Cardiac septum (tissue), 1 donor: ENCODE measurements around the gene BBS12. TPM values are rescaled to one million over a fixed set of nuclear protein-coding genes. Genes with fewer than 3 reads are reported as not detected.

Source experiments
- DNase-seq: peaks from one replicate; pipeline ENCODE4 v3.0.0-alpha.2; 2020; ENCODE audit warnings: low spot score
- intact Hi-C: fragments of 100-400 bp; cut with DNase I; formaldehyde crosslinking; loops from one replicate; pipeline ENCODE4 v1.14.0; 2022
- long read RNA-seq: library from polyadenylated mRNA; unstranded; transcript quantifications from one replicate; pipeline ENCODE4 v2.0.0, GENCODE V29; 2021
- total RNA-seq: library from RNA; stranded (reverse); fragmentation: NEBNext Ultra II Directional; extraction: Animal tissue kit (Norgen Biotek cat#: 25700); gene quantifications from one replicate; pipeline ENCODE4 v1.2.1, GENCODE V29; 2021
- donor health status: DM: no; HTN: no; CAD: no.

BBS12 gene
- 3.1 TPM for total RNA-seq
- long read RNA-seq, partial matches to known transcripts: 0 of 9 reads
- long read RNA-seq, other reads (novel, unspliced or antisense): 6 of 9 reads

GRCh38 chr4:122732329-122733026 is at the start of gene BBS12:
BBS12 (plus strand) TSS chr4:122732704; CDS start chr4:122741893, 9,189 bp downstream.
- peak; percentile 99 for DNase-seq
- intact Hi-C loops: loop anchor here (2.0 kb wide), 1 partner anchor 190 kb away; the partner anchor contains the start of gene NUDT6

GRCh38 chr4:122686691-122687090 is 45.8 kb upstream of the BBS12 start:
- DNase-seq: no peak
- intact Hi-C loops: no loop called here

DNA sequence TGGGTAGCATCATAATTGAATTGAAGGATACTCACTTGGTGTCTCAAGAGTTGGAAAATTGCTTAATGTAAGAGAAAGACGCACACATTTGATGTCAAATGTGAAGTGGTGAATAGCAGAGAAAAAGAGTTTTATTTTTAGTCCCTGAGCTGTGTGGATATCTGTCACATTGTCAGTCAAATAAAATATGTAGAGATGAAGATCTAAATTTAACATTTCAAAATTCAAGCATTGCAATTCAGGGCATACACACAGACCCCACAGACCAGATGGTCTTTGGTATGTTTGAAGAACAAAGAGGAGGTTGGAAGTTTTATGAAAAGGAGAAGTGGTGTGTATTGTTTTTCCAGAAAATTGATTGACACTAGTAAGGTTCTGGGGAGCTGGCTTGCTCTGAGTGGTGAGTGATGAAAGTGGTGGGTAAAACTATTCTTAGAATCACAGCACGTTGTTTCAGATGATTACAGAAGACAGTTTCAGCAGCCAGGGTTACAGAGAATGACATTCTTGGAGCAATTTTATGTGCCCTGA is 44.9 kb upstream of the BBS12 start:
- intact Hi-C loops: no loop called here
- no peak for DNase-seq

DNA sequence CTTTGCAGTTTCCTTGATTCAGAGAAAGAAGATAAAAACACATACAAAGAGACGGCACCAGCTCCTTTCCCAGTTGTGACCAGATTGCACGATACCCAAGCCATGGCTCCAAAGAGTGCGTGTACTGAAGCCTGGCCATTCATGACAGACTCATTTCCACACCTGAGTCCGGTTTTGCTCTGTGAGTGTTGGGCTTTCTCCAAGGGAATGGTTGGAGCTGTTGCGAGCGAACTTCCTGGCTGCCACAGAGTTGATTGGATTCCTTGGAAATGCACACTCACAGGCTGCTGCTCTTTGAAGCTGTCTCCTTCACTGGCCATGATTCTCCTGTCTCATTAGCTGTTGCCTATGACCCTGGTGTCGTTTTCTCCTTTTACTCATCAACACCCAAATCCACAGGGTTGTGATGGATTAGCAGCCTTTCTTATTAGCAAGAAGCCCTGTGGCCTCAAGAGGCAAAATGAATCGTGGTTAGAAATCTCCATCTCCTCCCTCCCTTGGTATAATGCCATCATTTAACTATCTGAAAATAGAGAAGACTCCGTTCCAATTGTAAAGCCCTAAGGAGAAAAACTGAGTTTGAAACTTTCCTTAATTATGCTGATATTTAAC is 43.9 kb upstream of the BBS12 start:
- no peak for DNase-seq
- intact Hi-C loops: no loop called here

DNA sequence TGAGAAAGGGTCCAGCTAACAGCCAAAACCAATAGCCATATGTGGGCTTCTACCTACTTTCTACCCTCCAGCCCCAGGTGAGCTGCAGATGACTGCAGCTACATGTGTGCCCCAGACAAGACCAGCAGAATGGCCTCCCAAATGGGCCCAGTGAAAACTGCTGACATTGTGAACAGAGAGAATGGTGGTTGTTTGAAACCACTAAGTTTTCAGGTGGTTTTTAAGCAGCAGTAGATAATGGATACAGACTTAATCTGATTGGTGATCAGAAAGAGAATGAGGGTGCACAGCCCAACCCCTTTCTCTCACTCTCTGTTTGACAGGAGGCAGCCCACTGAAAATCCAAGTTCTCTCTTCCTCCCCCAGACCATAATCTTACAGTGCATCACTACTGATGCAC is 42.5 kb upstream of the BBS12 start:
- intact Hi-C loops: no loop called here
- no peak for DNase-seq

- intact Hi-C loops: no loop called here
- DNase-seq: no peak
Measured at GRCh38 chr4:122691988-122692387, 40.5 kb upstream of the BBS12 start.

GRCh38 chr4:122692641-122693520 is 39.6 kb upstream of the BBS12 start:
- no peak for DNase-seq
- intact Hi-C loops: no loop called here

DNA sequence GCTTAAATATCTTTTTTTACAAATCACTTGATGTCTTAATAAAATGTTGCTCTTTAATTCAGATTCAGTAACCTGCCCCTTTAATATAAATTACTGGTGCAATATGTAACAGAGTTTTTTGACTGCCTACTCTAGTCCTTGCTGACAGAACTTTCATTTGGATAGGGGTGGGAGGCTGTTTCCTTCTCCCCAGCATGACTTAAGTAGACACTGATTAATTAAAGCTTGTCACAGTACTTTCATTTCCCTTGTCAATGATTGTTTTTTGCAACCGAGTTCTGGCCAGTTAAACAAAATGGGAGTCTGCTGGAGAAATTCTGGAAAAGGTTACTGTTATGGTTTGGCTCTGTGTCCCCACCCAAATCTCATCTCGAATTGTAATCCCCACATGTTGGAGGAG is 37.3 kb upstream of the BBS12 start:
- intact Hi-C loops: no loop called here
- DNase-seq: no peak

DNA sequence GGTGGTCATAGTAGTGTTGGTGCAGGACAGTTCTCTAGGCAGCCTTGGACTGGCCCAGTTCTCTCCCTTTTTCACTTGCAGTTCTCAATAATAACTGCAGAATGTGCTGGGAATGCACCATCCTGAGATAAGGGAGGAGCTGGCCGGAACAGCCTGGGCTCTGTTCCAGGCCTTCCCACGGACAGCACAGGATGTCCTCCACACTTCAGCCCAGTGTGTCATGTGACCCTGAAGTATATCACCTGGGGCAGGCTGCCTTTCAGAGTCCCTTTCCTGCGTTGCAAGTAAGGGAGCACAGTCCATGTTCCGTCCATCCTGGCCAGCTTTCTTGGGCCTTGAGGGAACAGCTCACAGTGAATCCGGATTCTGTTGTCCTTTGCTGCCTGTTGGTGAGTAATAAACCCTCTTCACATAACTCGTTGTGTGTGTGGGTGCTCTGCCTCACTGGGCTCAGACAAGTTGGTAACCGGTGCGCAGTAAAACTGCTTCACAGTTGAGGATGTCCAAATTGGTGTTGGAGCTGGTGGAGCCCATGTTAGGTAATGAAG is 32.3 kb upstream of the BBS12 start:
- intact Hi-C loops: no loop called here
- peak; percentile 82 for DNase-seq

DNA sequence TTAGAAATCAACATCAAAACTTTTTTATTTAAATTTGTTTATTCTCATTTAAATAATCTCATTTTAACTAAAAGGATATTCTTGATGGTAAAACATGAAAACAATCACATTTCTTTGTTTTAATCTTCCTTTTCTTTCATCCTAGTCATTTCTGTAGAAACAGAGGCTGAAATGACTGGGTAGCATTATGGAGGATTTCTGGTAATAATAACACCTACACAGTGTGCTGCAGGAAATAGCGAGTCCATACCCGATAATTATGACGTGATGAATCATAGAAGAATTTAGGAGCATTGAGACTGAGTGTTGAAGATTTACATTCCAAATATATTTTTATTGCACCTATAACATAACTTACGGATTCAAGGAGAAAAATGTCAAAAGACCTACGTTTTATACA is 31.4 kb upstream of the BBS12 start:
- intact Hi-C loops: no loop called here

DNA sequence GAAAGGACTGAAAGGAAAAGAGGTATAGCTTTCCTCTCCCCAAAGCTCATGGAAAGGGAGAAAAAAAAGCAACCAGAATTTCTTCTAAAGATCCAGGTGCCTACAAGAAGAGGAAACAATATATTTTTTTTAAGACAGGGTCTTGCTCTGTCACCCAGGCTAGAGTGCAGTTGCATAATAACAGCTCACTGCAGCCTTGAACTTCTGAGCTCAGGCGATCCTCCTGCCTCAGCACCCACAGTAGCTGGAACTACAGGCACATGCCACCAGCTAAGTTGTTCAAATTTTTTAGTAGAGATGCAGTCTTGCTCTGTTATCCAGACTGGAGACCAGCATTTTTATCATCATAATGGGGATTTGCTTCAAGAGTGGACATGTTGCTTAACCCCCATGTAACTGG is 30.5 kb upstream of the BBS12 start:
- no peak for DNase-seq
- intact Hi-C loops: no loop called here

More for the DNA sequence above, 31.4 kb upstream of the BBS12 start:
- DNase-seq: no peak

GRCh38 chr4:122702939-122703338 is 29.6 kb upstream of the BBS12 start:
- DNase-seq: no peak
- intact Hi-C loops: no loop called here

DNA sequence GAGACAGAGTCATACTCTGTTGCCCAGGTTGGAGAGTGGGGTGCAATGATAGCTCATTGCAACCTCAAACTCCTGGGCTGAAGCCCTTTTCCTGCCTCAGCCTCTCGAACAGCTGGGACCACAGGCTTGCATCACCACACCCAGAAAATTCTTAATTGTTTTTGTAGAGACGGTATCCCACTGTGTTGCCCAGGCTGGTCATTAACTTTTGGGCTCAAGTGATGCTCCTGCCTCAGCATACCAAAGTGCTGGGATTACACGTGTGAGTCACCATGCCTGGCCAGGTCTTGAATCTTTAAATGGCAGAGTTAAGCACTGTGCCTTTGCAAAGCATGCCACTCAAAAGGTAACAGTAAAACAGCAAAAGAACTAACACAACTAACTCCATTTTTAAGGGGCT is 28.6 kb upstream of the BBS12 start:
- no peak for DNase-seq
- intact Hi-C loops: no loop called here

- intact Hi-C loops: no loop called here
- DNase-seq: no peak
Measured at GRCh38 chr4:122705009-122705408, 27.5 kb upstream of the BBS12 start.

GRCh38 chr4:122705547-122706117 is 26.9 kb upstream of the BBS12 start:
- no peak for DNase-seq
- intact Hi-C loops: no loop called here

DNA sequence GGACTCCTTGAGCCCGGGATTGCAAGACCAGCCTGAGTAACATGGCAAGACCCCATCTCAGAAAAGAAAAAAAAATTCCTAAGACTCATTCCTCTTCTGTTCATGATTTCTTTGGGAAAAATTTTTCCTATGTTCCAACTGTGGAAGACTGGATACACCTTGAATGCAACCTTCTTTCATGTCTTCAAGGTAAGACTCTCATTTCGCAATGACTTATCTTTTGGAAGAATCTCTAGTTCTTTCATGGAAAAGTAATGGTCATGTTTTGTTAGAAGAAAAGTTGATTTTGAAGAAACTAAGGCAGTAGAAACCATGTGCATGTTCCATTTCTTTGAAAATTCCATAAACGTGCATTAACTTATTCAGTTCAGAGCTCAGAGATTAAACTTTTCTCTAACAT is 26.0 kb upstream of the BBS12 start:
- intact Hi-C loops: no loop called here
- DNase-seq: no peak

DNA sequence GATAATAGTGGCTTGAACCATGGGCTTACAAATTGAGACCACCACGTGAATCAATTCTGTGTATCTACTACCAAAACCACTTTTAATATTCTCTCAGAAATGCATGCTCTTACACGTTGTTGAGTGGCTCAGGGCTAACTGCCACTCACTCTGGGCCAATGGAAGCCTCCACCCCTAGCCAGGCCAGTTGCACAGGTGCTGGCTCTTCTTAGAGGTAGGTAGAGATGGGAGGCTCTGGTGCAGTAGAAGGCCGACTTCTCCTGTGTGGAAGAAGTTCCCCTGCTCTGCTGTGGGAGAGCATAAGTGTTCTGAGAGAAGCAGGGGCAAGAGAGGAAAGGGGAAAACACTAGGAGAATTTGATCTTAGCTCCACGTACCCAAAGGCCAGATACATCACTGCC is 25.0 kb upstream of the BBS12 start:
- no peak for DNase-seq
- intact Hi-C loops: no loop called here

DNA sequence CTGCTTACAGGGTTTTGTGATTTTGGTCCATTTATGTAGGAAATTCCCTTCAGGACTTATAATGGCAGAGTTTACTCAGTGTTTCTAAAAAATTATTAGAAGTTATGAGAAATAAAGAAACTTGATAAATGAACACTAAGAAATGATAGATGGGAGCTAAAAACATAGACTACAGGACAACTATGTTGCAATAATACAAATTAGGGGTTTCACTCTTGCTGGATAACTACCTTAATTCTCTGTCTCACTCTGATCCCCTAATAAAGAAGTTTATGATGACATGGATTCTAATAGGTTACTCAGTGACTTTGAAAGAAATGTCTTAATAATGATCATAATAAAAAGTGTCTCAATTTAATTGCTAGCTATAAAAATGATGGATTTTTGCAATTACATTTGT is 23.3 kb upstream of the BBS12 start:
- DNase-seq: no peak
- intact Hi-C loops: no loop called here

GRCh38 chr4:122710434-122711308 is 21.8 kb upstream of the BBS12 start:
- no peak for DNase-seq
- intact Hi-C loops: no loop called here
